NCI-H526 treated with DMSO at 0.1 percent for 48 hours (cell line): ENCODE data around the gene SGMS1.
"Not testable (repeated sequence)": the region's sequence is repeated elsewhere in the genome, so short reads cannot be mapped to it uniquely, and the experiment has no call there.

Experiments used
- DNase-seq: peaks from one replicate; lab custom pipeline; 2025; lab: John Stamatoyannopoulos, UW

The SGMS1 gene

GRCh38 chr10:50369931-50370330 lies 253.8 kb downstream of the SGMS1 start:
- no peak for DNase-seq

- DNase-seq: no peak
Measured at GRCh38 chr10:50367732-50368131, 256.0 kb downstream of the SGMS1 start.

GRCh38 chr10:50366421-50366820 lies 257.3 kb downstream of the SGMS1 start:
- DNase-seq: not testable (repeated sequence)

GRCh38 chr10:50364730-50365129 lies 259.0 kb downstream of the SGMS1 start:
- not testable (repeated sequence) for DNase-seq

- no peak for DNase-seq
Measured at GRCh38 chr10:50362547-50363125, 261.1 kb downstream of the SGMS1 start.

- no peak for DNase-seq
Measured at GRCh38 chr10:50361946-50362345, 261.8 kb downstream of the SGMS1 start.

GRCh38 chr10:50360077-50360850 lies 263.5 kb downstream of the SGMS1 start:
- no peak for DNase-seq

- no peak for DNase-seq
Measured at GRCh38 chr10:50358925-50359687, 264.6 kb downstream of the SGMS1 start.

GRCh38 chr10:50358411-50358810 lies 265.3 kb downstream of the SGMS1 start:
- no peak for DNase-seq

- DNase-seq: not testable (repeated sequence)
Measured at GRCh38 chr10:50356481-50356832, 267.3 kb downstream of the SGMS1 start.

GRCh38 chr10:50355693-50356480 lies 267.9 kb downstream of the SGMS1 start:
- not testable (repeated sequence) for DNase-seq

GRCh38 chr10:50351483-50352146 lies 272.1 kb downstream of the SGMS1 start:
- DNase-seq: no peak

GRCh38 chr10:50350366-50350765 lies 273.4 kb downstream of the SGMS1 start:
- DNase-seq: no peak

- DNase-seq: no peak
Measured at GRCh38 chr10:50349554-50349953, 274.2 kb downstream of the SGMS1 start.

- DNase-seq: no peak
Measured at GRCh38 chr10:50347394-50347802, 276.4 kb downstream of the SGMS1 start.

- no peak for DNase-seq
Measured at GRCh38 chr10:50346942-50347341, 276.8 kb downstream of the SGMS1 start.

- DNase-seq: no peak
Measured at GRCh38 chr10:50345545-50345944, 278.2 kb downstream of the SGMS1 start.

- DNase-seq: no peak
Measured at GRCh38 chr10:50343702-50344331, 279.9 kb downstream of the SGMS1 start.

- DNase-seq: no peak
Measured at GRCh38 chr10:50341987-50342386, 281.8 kb downstream of the SGMS1 start.

GRCh38 chr10:50336140-50336539 lies 287.6 kb downstream of the SGMS1 start:
- no peak for DNase-seq

- no peak for DNase-seq
Measured at GRCh38 chr10:50335397-50335796, 288.4 kb downstream of the SGMS1 start.
